ENCODE measurements around the gene SLC6A8. TPM values are rescaled to one million over a fixed set of nuclear protein-coding genes. Genes with fewer than 3 reads are reported as not detected.
"Not testable (repeated sequence)": the region's sequence is repeated elsewhere in the genome, so short reads cannot be mapped to it uniquely, and the experiment has no call there.

SLC6A8 gene
- total RNA-seq, 1 donor from 2014 or later, result 94.1 TPM

- Histone ChIP-seq H3K9me3 (ENCODE audit: low read depth) (no peaks in the 10 kb centered on the region), H3K27me3 (no peaks in the 10 kb centered on the region), H3K36me3 (no peaks in the 10 kb centered on the region), H3F3A (ENCODE audit: low read depth) (peaks cover 9% of the 10 kb centered on the region), H3K4me3 (no peak overlapping the region), H3K4me2 (no peak overlapping the region), H4K20me1 (ENCODE audit: low read depth) (peaks cover 41% of the 10 kb centered on the region), H3K9ac (no peak overlapping the region), H3K27ac (peak overlapping the region; percentile 53), H2AFZ (replicated peaks) (no peak overlapping the region), H3K79me2 (ENCODE audit: low read depth) (no peaks in the 10 kb centered on the region), H3K4me1 (no peaks in the 10 kb centered on the region)
- peak overlapping the region; percentile 25 for H3K27ac Mint-ChIP-seq
- peaks cover 25% of the 10 kb centered on the region for H3K9me3 Mint-ChIP-seq
- no peak overlapping the region for H3K4me3 Mint-ChIP-seq
- TF ChIP-seq EZH2phosphoT487 (IDR thresholded peaks at IDR 0.05), result no peak
- TF ChIP-seq CTCF (IDR thresholded peaks at IDR 0.05), result no peak
- H3K4me1 Mint-ChIP-seq, result peaks cover 2% of the 10 kb centered on the region
- peaks cover 2% of the 10 kb centered on the region for H3K27me3 Mint-ChIP-seq (ENCODE audit: insufficient read depth, low read depth)
- no peaks in the 10 kb centered on the region for H3K36me3 Mint-ChIP-seq
- no peak for DNase-seq (ENCODE audit: low spot score)
Observed at GRCh38 chrX:153697924-153698865, 10.5 kb downstream of the SLC6A8 start.

- not testable (repeated sequence) for H3K27me3 Mint-ChIP-seq (ENCODE audit: insufficient read depth, low read depth); H3K36me3 ChIP-seq; H3K4me3 Mint-ChIP-seq; H3K4me2 ChIP-seq; H3K27ac ChIP-seq; H3K4me1 ChIP-seq; H3K36me3 Mint-ChIP-seq; H3K9ac ChIP-seq; H2AFZ ChIP-seq (replicated peaks); DNase-seq (ENCODE audit: low spot score); H3K27me3 ChIP-seq; H3K4me1 Mint-ChIP-seq; H3K27ac Mint-ChIP-seq; H3K9me3 ChIP-seq (ENCODE audit: low read depth); H3F3A ChIP-seq (ENCODE audit: low read depth); H3K79me2 ChIP-seq (ENCODE audit: low read depth); H3K4me3 ChIP-seq
- peaks cover 22% of the 10 kb centered on the region for H3K9me3 Mint-ChIP-seq
- H4K20me1 ChIP-seq (ENCODE audit: low read depth), result peaks cover 30% of the 10 kb centered on the region
Observed at GRCh38 chrX:153699210-153699783, 11.6 kb downstream of the SLC6A8 start.

GRCh38 chrX:153699784-153700371, 12.2 kb downstream of the SLC6A8 start:
- H3K9ac ChIP-seq; H3K9me3 ChIP-seq (ENCODE audit: low read depth); H3K27ac ChIP-seq; H3K4me3 ChIP-seq; H3F3A ChIP-seq (ENCODE audit: low read depth); H3K36me3 Mint-ChIP-seq; H3K4me1 ChIP-seq; H3K36me3 ChIP-seq; H3K79me2 ChIP-seq (ENCODE audit: low read depth); H3K27me3 ChIP-seq; DNase-seq (ENCODE audit: low spot score); H3K4me2 ChIP-seq; H3K4me3 Mint-ChIP-seq; H2AFZ ChIP-seq (replicated peaks); H3K4me1 Mint-ChIP-seq; H3K27ac Mint-ChIP-seq; H3K27me3 Mint-ChIP-seq (ENCODE audit: insufficient read depth, low read depth): not testable (repeated sequence)
- peaks cover 27% of the 10 kb centered on the region for H3K9me3 Mint-ChIP-seq
- H4K20me1 ChIP-seq (ENCODE audit: low read depth), result peaks cover 25% of the 10 kb centered on the region

GRCh38 chrX:153700376-153700945, 12.7 kb downstream of the SLC6A8 start:
- no peaks in the 10 kb centered on the region for H3K36me3 ChIP-seq
- no peak overlapping the region for H3K27ac Mint-ChIP-seq

More at GRCh38 chrX:153700376-153700945, 12.7 kb downstream of the SLC6A8 start:
- H2AFZ ChIP-seq (replicated peaks), result no peak overlapping the region
- H3K4me2 ChIP-seq, result no peak overlapping the region
- Mint-ChIP-seq H3K4me1 (no peaks in the 10 kb centered on the region), H3K27me3 (ENCODE audit: insufficient read depth, low read depth) (peaks cover 4% of the 10 kb centered on the region), H3K4me3 (no peak overlapping the region), H3K36me3 (peaks cover 5% of the 10 kb centered on the region), H3K9me3 (peaks cover 28% of the 10 kb centered on the region)
- H3K4me1 ChIP-seq, result no peaks in the 10 kb centered on the region
- DNase-seq (ENCODE audit: low spot score), result no peak
- TF ChIP-seq CTCF (IDR thresholded peaks at IDR 0.05), result no peak
- TF ChIP-seq EZH2 (IDR thresholded peaks at IDR 0.05), result no peak
- no peaks in the 10 kb centered on the region for H3K79me2 ChIP-seq (ENCODE audit: low read depth)
- H4K20me1 ChIP-seq (ENCODE audit: low read depth), result peaks cover 19% of the 10 kb centered on the region
- no peak overlapping the region for H3K4me3 ChIP-seq
- no peak overlapping the region for H3K9ac ChIP-seq
- no peaks in the 10 kb centered on the region for H3K27me3 ChIP-seq
- no peak overlapping the region for H3K27ac ChIP-seq
- H3F3A ChIP-seq (ENCODE audit: low read depth), result peaks cover 9% of the 10 kb centered on the region
- H3K9me3 ChIP-seq (ENCODE audit: low read depth), result no peaks in the 10 kb centered on the region

Measured in neural progenitor cell (in vitro differentiated cells).